OCI-LY7 (cell line): ENCODE data around the gene FAM170B. TPM values are rescaled to one million over a fixed set of nuclear protein-coding genes. Genes with fewer than 3 reads are reported as not detected.

Experiments used
- BruUV-seq: library from RNA; stranded (reverse); fragments of 400-500 nt; replicated peaks from 2 replicates; lab custom pipeline; 2021; lab: Mats Ljungman, UMichigan
- CTCF ChIA-PET: fragments of 300-600 bp; sonication (Branson Sonifier 250); formaldehyde crosslinking; loops from one replicate; lab custom pipeline; 2022; ENCODE audit warnings: antibody characterized with exemption; ENCODE audit not compliant: unreplicated experiment; lab: Charles Lee
- POLR2A ChIA-PET: fragments of 300-600 bp; sonication (Branson Sonifier 250); formaldehyde crosslinking; loops from one replicate; lab custom pipeline; 2022; ENCODE audit warnings: antibody characterized with exemption; lab: Charles Lee
- DNase-seq: peaks from one replicate; pipeline ENCODE4 v3.0.0-alpha.2; 2015; ENCODE audit warnings: low spot score
- H2AFZ ChIP-seq: fragments of 200-600 bp; sonication (generic), shearing (Covaris generic); 2 replicates; pipeline ENCODE4 v1.6.1; 2014; ENCODE audit warnings: mild to moderate bottlenecking, antibody characterized with exemption, low read length, moderate library complexity
- H3K27ac ChIP-seq: fragments of 200-600 bp; sonication (generic); 2 replicates; pipeline ENCODE4 v1.5.1; 2014; ENCODE audit warnings: mixed run types, low read depth, mild to moderate bottlenecking, moderate library complexity, low read length, inconsistent platforms; ENCODE audit not compliant: poor library complexity, severe bottlenecking
- H3K36me3 ChIP-seq: fragments of 200-600 bp; sonication (generic); 2 replicates; pipeline ENCODE4 v1.6.1; 2014; ENCODE audit warnings: mild to moderate bottlenecking, antibody characterized with exemption, low read length, moderate library complexity, mixed read lengths; ENCODE audit not compliant: insufficient read depth
- H3K4me1 ChIP-seq: fragments of 200-600 bp; sonication (generic); 2 replicates; pipeline ENCODE4 v1.5.1; 2014; ENCODE audit warnings: mild to moderate bottlenecking, low read length; ENCODE audit not compliant: insufficient read depth, poor library complexity, severe bottlenecking
- H3K4me2 ChIP-seq: fragments of 200-600 bp; sonication (generic); 2 replicates; pipeline ENCODE4 v1.6.1; 2014; ENCODE audit warnings: mild to moderate bottlenecking, low read length
- H3K4me3 ChIP-seq: fragments of 200-600 bp; sonication (generic); 2 replicates; pipeline ENCODE4 v1.5.1; 2014; ENCODE audit warnings: mild to moderate bottlenecking, low read depth, low read length; ENCODE audit not compliant: poor library complexity, severe bottlenecking
- H3K79me2 ChIP-seq: fragments of 200-600 bp; sonication (generic); 2 replicates; pipeline ENCODE4 v1.6.1; 2016; ENCODE audit warnings: low read depth, mild to moderate bottlenecking, low read length, moderate library complexity, mixed read lengths; ENCODE audit not compliant: insufficient read depth
- H3K9me2 ChIP-seq: fragments of 200-600 bp; sonication (generic); 2 replicates; pipeline ENCODE4 v1.6.1; 2016; ENCODE audit warnings: mild to moderate bottlenecking, low read length, mixed read lengths; ENCODE audit not compliant: insufficient read depth
- H3K9me3 ChIP-seq: fragments of 200-600 bp; sonication (generic); 2 replicates; pipeline ENCODE4 v1.6.1; 2014; ENCODE audit warnings: mild to moderate bottlenecking, mixed run types, low read length, mixed read lengths
- H4K20me1 ChIP-seq: fragments of 200-600 bp; sonication (generic); 2 replicates; pipeline ENCODE4 v1.6.1; 2014; ENCODE audit warnings: mild to moderate bottlenecking, antibody characterized with exemption, low read length, moderate library complexity, mixed read lengths; ENCODE audit not compliant: insufficient read depth
- EZH2phosphoT487 ChIP-seq: fragments of 200-600 bp; sonication (generic); IDR thresholded peaks from 2 replicates; pipeline ENCODE4 v1.6.1; 2018; ENCODE audit warnings: low read depth, borderline replicate concordance, mild to moderate bottlenecking, mixed run types, antibody characterized with exemption, low read length, moderate library complexity, mixed read lengths
- intact Hi-C: fragments of 100-400 bp; cut with micrococcal nuclease; formaldehyde crosslinking; loops from one replicate; pipeline ENCODE4 v1.10.0; 2022; ENCODE audit not compliant: unreplicated experiment
- total RNA-seq, 2 experiments: library from RNA; depleted of rRNA in 1 of 2; stranded (reverse); fragments of >200 nt in 1 of 2; shearing (Covaris generic) in 1 of 2; gene quantifications; 2 replicates each; pipeline ENCODE4 v1.2.3, GENCODE V29; 2014 to 2022
- TF ChIP-seq, protein P1 (sequence below): fragments of 200-600 bp; sonication (generic); conservative IDR thresholded peaks from 2 replicates; pipeline ENCODE4 v1.5.1; 2014; ENCODE audit warnings: mild to moderate bottlenecking, antibody characterized with exemption, low read length, moderate library complexity, mixed read lengths

Gene FAM170B
- total RNA-seq, 2 experiments from 2014 or later: 0.23 to 0.38 TPM

DNA sequence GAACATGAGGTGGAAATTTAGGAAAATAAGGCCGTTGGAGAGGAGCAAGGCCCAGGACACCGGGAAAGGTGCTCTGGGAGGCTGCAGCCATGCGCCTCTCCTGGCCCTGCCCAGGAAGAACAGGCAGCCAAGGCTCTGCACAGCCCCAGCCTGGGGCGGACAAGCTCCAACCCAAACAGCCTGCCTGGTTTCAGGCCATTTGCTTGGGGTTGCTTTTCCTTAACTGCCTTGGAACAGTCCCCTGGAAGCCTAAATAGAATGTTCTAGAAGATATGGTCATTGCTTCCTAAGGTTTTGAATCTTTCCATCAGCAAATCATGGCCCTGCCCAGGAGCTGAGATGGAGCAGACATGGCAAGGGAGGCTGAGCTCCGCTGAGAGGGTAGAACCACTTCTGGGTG is 29.5 kb downstream of the FAM170B start:
- DNase-seq: no peak
- TF ChIP-seq EZH2phosphoT487: no peak
- TF ChIP-seq, protein P1, sequence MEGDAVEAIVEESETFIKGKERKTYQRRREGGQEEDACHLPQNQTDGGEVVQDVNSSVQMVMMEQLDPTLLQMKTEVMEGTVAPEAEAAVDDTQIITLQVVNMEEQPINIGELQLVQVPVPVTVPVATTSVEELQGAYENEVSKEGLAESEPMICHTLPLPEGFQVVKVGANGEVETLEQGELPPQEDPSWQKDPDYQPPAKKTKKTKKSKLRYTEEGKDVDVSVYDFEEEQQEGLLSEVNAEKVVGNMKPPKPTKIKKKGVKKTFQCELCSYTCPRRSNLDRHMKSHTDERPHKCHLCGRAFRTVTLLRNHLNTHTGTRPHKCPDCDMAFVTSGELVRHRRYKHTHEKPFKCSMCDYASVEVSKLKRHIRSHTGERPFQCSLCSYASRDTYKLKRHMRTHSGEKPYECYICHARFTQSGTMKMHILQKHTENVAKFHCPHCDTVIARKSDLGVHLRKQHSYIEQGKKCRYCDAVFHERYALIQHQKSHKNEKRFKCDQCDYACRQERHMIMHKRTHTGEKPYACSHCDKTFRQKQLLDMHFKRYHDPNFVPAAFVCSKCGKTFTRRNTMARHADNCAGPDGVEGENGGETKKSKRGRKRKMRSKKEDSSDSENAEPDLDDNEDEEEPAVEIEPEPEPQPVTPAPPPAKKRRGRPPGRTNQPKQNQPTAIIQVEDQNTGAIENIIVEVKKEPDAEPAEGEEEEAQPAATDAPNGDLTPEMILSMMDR: no peak
- intact Hi-C loops: no loop called here
- Histone ChIP-seq H3K4me3 (no peak overlapping the region), H3K9me3 (no peaks in the 10 kb centered on the region), H3K27ac (no peak overlapping the region), H3K4me2 (no peak overlapping the region), H4K20me1 (no peaks in the 10 kb centered on the region), H3K9me2 (no peaks in the 10 kb centered on the region), H3K4me1 (no peaks in the 10 kb centered on the region), H2AFZ (no peak overlapping the region), H3K79me2 (no peaks in the 10 kb centered on the region), H3K36me3 (no peaks in the 10 kb centered on the region)
- ChIA-PET POLR2A (interaction anchor here (1.0 kb wide), 1 partner anchor 16 kb away, joined by 3 read pairs; no protein-coding TSS in a partner anchor), CTCF (no interaction called here)
- BruUV-seq: no TSS peak

DNA sequence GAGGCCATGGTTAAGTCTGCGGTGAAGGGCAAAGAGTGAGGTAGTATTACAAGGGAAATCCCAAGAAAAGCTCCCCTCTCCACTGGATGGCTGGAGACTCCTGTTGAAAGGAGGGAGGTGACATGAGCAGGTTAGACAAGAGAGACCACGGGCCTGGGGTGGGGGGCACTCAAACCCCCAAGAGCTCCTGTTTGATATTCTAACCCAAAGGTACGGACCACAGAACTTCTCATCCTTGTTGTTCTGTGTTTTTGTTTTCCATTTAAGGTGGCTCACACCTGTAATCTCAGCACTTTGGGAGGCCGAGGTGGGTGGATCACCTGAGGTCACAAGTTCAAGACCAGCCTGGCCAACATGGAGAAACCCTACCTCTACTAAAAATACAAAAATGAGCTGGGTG is 30.1 kb downstream of the FAM170B start:
- TF ChIP-seq, protein P1: no peak
- TF ChIP-seq EZH2phosphoT487: no peak
- POLR2A ChIA-PET: interaction anchor here (0.9 to 1.0 kb wide), 2 partner anchors 16 to 40 kb away, joined by 3 to 4 read pairs; no protein-coding TSS in a partner anchor
- Histone ChIP-seq H3K79me2 (no peaks in the 10 kb centered on the region), H3K4me2 (no peak overlapping the region), H3K9me2 (no peaks in the 10 kb centered on the region), H3K9me3 (no peaks in the 10 kb centered on the region), H3K36me3 (no peaks in the 10 kb centered on the region), H3K4me1 (no peaks in the 10 kb centered on the region), H2AFZ (no peak overlapping the region), H4K20me1 (no peaks in the 10 kb centered on the region), H3K27ac (no peak overlapping the region), H3K4me3 (no peak overlapping the region)
- no TSS peak for BruUV-seq
- intact Hi-C loops: no loop called here
- CTCF ChIA-PET: no interaction called here
- no peak for DNase-seq

DNA sequence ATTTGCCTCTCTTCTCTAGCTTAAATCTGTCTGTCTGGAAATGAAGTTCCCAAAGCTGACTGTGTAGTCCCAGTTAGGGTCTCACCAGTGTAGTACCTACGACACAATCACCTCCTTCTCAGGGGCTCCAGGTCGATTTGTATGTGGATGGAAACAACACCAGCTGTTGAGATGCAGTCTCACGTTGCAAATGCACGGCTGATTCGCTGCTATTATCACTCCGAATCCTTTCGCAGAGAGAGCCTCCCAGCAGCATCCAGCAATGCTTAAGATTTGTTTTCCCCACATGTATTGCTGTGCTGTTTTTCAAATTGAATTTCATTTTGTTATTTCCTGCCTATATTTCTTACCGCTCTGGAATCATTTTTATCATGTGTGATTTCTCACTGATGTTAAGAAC is 34.8 kb downstream of the FAM170B start:
- no TSS peak for BruUV-seq
- Histone ChIP-seq H3K4me3 (no peak overlapping the region), H3K4me1 (no peaks in the 10 kb centered on the region), H3K79me2 (no peaks in the 10 kb centered on the region), H3K9me2 (no peaks in the 10 kb centered on the region), H3K4me2 (no peak overlapping the region), H4K20me1 (no peaks in the 10 kb centered on the region), H3K27ac (no peak overlapping the region), H2AFZ (no peak overlapping the region), H3K9me3 (no peaks in the 10 kb centered on the region), H3K36me3 (no peaks in the 10 kb centered on the region)
- TF ChIP-seq EZH2phosphoT487: no peak
- TF ChIP-seq, protein P1: no peak
- no peak for DNase-seq
- intact Hi-C loops: no loop called here
- POLR2A ChIA-PET: interaction anchor here (1.3 kb wide), 1 partner anchor 11 kb away, joined by 4 read pairs; no protein-coding TSS in a partner anchor
- CTCF ChIA-PET: no interaction called here
